ENCODE results near the gene RMRP.

The RMRP gene

DNA sequence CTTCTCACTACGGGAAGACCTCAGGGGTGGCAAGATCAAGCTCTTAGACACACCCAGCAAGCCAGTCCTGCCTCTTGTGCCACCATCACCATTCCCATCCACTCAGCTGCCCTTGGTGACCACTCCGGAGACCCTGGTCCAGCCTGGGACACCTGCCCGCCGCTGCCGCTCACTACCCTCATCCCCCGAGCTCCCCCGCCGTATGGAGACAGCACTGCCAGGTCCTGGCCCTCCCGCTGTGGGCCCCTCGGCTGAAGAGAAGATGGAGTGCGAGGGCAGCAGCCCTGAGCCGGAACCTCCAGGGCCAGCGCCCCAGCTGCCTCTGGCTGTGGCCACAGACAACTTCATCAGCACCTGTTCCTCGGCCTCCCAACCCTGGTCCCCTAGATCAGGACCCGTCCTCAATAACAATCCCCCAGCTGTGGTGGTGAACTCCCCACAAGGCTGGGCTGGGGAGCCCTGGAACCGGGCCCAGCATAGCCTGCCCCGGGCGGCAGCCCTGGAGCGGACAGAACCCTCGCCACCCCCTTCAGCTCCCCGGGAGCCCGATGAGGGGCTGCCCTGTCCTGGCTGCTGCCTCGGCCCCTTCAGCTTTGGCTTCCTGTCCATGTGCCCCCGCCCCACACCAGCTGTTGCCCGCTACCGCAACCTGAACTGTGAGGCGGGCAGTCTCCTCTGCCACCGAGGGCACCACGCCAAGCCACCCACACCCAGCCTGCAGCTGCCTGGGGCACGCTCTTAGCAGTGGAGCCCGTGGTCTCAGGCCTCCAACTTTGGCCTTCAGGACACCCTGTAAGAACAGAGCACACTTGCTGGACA lies 48.6 kb downstream of the RMRP start:
- no peak for DNase-seq

DNA sequence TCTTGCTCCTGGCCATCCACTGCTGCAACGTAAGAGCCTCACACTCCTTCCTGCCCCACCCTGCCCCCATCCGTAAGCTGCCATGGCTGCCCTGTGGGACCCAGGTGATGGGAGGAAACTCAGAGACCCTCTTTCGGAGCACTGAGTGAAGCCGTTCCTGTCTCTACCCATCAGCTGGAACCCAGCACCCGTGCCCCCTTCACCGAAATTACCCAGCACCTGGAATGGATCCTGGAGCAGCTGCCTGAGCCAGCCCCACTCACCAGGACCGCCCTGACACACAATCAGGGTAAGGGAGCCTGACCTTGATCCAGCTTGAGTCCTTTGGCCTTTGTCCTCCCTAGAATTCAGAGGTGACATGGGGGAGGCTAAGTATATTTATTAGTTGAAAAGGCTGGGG lies 49.6 kb downstream of the RMRP start:
- DNase-seq: no peak

Measured in cortex of kidney (tissue), 1 donor.